Fibroblast of pulmonary artery (primary cell): Measurements from ENCODE around the gene TSPAN31.
"Not testable (repeated sequence)": the region's sequence is repeated elsewhere in the genome, so short reads cannot be mapped to it uniquely, and the experiment has no call there.

Experiments used
- DNase-seq: peaks from one replicate; pipeline ENCODE4 v3.0.0-alpha.2; 2010; ENCODE audit warnings: low read depth
- H3K4me3 ChIP-seq: replicated peaks from 2 replicates; pipeline ENCODE4 v1.5.1; 2011; ENCODE audit warnings: low read depth, mild to moderate bottlenecking, control low read depth, low read length, moderate library complexity
- CTCF ChIP-seq: IDR thresholded peaks from 2 replicates; pipeline ENCODE4 v1.5.1; 2011; ENCODE audit warnings: mild to moderate bottlenecking, control low read depth, low read length, inconsistent platforms; ENCODE audit errors: missing control alignments

Gene TSPAN31

DNA sequence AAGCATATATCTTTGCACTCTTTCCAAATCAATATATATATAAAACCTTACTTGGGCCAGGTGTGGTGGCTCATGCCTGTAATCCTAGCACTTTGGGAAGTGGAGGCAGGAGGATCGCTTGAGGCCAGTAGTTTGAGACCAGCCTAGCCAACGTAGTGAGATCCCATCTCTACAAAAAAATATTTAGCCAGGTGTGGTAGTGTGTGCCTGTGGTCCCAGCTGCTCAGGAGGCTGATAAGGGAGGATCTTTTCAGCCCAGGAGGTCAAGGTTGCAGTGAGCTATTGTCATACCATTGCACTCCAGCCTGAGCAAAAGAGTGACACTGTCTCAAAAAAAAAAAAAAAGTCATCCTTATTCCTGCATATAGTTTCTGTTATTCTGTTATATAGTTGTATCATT lies 36.5 kb upstream of the TSPAN31 start:
- TF ChIP-seq CTCF: no peak
- H3K4me3 ChIP-seq: no peak overlapping the region
- DNase-seq: no peak

GRCh38 chr12:57712701-57713100 lies 32.1 kb upstream of the TSPAN31 start:
- no peak for DNase-seq
- no peak for TF ChIP-seq CTCF
- H3K4me3 ChIP-seq: no peak overlapping the region

DNA sequence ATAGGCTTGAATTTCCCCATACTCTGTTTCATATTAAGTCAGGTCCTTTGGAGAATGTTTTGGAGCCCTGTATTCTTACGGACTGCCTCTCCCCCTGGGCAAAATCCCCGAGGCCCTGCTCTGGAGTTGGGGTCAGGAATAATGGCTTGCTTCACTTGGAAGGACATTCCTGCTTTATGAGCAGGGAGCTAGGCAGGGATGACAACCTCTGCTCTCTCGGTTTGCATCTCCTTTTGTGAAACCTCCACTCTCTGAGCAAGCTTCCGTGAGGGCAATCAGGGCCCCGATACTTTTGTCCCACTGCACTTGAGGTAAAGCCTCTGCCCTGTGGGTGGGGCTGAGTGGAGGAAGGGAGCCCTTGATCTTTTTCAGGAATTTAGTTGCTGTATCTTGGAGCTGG lies 31.6 kb upstream of the TSPAN31 start:
- DNase-seq: no peak
- TF ChIP-seq CTCF: no peak
- no peak overlapping the region for H3K4me3 ChIP-seq

DNA sequence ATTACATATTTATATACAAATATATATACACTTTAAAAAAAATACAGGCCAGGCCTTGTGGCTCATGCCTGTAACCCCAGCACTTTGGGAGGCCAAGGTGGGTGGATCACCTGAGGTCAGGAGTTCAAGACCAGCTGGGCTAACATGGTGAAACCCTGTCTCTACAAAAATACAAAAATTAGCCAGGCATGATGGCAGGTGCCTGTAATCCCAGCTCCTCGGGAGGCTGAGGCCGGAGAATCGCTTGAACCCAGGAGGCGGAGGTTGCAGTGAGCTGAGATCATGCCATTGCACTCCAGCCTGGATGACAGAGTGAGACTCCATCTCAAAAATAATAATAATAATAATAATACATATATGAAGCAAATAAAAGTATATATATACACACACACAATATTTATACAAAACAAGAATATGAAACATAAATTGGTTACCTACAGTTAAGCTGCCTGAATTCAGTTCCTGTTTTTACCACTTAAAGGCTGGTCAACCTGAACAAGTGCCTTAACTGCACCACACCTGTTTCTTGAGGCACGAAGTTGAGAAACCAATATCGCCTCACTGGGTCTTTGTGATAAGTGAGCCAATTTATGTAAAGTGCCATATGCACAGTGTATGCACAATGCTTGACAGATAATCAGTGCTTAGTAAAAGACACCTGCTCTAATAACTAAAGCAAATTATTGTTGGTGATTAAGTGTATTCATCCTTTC lies 29.6 kb upstream of the TSPAN31 start:
- not testable (repeated sequence) for H3K4me3 ChIP-seq, DNase-seq

DNA sequence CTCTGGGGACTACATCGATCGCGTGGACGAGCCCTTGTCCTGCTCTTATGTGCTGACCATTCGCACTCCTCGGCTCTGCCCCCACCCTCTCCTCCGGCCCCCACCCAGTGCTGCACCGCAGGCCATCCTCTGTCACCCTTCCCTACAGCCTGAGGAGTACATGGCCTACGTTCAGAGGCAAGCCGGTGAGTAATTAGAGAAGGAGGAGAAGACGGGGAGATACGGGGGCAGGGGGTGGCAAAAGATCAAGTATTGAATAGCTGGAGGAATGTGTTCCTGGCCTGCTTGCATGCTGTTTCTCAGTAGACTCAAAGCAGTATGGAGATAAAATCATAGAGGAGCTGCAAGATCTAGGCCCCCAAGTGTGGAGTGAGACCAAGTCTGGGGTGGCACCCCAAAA lies 29.1 kb upstream of the TSPAN31 start:
- no peak overlapping the region for H3K4me3 ChIP-seq
- no peak for TF ChIP-seq CTCF
- DNase-seq: no peak

DNA sequence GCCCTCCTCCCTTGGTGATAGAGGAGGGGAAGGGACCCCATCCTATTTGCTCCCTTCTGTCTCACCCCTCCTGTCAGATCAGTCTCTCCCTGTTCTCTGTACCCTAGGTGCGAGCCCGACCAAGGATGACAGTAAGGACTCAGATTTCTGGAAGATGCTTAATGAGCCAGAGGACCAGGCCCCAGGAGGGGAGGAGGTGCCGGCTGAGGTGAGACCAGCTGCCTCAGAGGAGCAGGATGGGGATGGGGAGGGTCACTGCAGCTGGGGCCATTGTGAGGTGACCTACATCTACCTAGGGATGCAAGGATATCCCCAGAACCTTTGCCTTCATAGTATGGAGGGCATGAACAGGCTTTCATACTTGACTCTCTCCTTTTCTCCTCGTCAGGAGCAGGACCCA lies 28.5 kb upstream of the TSPAN31 start:
- TF ChIP-seq CTCF: no peak
- no peak overlapping the region for H3K4me3 ChIP-seq
- no peak for DNase-seq

DNA sequence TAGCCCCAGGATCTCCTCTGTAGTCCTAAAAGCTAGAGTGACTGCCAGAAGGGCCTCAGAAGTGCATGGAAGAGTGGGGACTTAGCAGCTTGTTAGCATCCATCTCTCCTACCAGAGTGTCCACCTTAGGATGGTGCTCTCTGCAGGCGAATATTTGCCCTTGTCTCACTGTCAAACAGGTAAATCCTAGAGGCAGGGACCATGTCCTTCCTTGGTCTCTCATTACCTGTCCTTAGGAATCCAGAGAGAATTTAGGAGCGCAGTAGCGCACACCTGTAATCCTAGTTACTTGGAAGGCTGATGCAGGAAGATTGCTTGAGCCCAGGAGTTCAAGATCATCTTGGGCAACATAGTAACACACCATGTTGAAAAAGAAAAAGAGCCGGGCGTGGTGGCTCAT lies 27.7 kb upstream of the TSPAN31 start:
- DNase-seq: no peak
- H3K4me3 ChIP-seq: no peak overlapping the region
- no peak for TF ChIP-seq CTCF
